ENCODE measurements around the gene TRIO. TPM values are rescaled to one million over a fixed set of nuclear protein-coding genes. Genes with fewer than 3 reads are reported as not detected.

TRIO gene
- total RNA-seq, 4 donors from 2014 or later, result 290 to 370 (median 346) TPM

- Histone ChIP-seq H3K4me3 (no peak overlapping the region), H3K4me1 (peaks cover 0 to 52% (median 41%) of the 10 kb centered on the region in 4 donors), H3K9me3 (no peaks in the 10 kb centered on the region), H3K36me3 (no peaks in the 10 kb centered on the region), H3K27me3 (no peaks in the 10 kb centered on the region), H3K27ac (no peak overlapping the region)
- TF ChIP-seq POLR2A (IDR thresholded peaks at IDR 0.05) (no peak), EP300 (IDR thresholded peaks at IDR 0.05) (no peak)
- TF ChIP-seq, protein P1, sequence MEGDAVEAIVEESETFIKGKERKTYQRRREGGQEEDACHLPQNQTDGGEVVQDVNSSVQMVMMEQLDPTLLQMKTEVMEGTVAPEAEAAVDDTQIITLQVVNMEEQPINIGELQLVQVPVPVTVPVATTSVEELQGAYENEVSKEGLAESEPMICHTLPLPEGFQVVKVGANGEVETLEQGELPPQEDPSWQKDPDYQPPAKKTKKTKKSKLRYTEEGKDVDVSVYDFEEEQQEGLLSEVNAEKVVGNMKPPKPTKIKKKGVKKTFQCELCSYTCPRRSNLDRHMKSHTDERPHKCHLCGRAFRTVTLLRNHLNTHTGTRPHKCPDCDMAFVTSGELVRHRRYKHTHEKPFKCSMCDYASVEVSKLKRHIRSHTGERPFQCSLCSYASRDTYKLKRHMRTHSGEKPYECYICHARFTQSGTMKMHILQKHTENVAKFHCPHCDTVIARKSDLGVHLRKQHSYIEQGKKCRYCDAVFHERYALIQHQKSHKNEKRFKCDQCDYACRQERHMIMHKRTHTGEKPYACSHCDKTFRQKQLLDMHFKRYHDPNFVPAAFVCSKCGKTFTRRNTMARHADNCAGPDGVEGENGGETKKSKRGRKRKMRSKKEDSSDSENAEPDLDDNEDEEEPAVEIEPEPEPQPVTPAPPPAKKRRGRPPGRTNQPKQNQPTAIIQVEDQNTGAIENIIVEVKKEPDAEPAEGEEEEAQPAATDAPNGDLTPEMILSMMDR (IDR thresholded peaks at IDR 0.05), result no peak
- DNase-seq (ENCODE audit: low spot score in 2 of 2), result no peak
- WGBS, 2 donors, result 93% methylated on average over 6 of the region's 6 CpGs
These were observed 72.8 kb downstream of the TRIO start for GRCh38 chr5:14215901-14216300.

DNA sequence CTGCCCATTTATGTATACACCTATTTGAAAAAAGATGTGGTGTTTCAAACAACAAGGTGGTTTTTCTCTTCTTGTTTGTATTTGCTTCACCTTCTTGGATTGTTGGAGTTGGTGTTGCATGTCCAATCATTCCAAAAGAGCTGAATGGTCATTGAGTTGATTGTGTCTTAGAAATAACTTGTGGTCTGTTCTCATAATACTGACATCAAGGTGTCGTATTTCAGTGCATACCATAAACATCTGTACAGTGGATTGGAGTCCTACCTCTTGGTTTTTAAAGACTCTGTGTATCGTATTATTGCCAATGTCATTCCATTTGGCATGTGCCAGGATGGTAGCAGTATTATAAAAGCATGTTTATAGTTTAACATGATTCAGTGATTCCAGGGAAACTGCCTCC, 73.2 kb downstream of the TRIO start:
- no peak for DNase-seq (ENCODE audit: low spot score in 2 of 2)
- H3K4me3 ChIP-seq, result no peak overlapping the region
- WGBS, 2 donors, result 96 to 98% methylated on average over 2 of the region's 2 CpGs
- no peak overlapping the region for H3K27ac ChIP-seq
- H3K4me1 ChIP-seq, result peaks cover 0 to 52% (median 41%) of the 10 kb centered on the region in 4 donors
- no peaks in the 10 kb centered on the region for H3K27me3 ChIP-seq
- TF ChIP-seq, protein P1 (IDR thresholded peaks at IDR 0.05), result no peak
- TF ChIP-seq EP300 (IDR thresholded peaks at IDR 0.05) (no peak), POLR2A (IDR thresholded peaks at IDR 0.05) (no peak)
- H3K9me3 ChIP-seq, result no peaks in the 10 kb centered on the region
- no peaks in the 10 kb centered on the region for H3K36me3 ChIP-seq

DNA sequence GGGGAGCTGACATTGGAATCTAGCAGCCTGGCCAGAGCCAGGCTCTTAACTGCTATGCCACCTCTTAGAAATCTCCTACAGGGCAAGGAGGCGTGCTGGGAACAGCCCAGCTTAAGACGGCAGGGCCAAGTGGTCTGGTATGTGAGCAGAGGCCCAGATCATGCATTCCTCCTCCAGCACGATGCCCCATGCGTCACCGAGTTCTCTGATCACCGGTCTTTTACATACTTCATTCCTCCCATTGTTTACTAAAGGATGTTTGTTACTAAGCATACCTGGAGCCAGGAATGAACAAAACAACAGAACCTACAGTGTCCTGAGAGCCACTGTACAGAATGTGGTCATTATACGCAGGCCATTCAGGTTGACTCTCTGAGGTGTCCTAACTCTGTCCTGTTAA, 73.8 kb downstream of the TRIO start:
- Histone ChIP-seq H3K4me3 (no peak overlapping the region), H3K9me3 (no peaks in the 10 kb centered on the region), H3K36me3 (no peaks in the 10 kb centered on the region), H3K27ac (no peak overlapping the region), H3K4me1 (peaks cover 0 to 51% (median 39%) of the 10 kb centered on the region in 4 donors), H3K27me3 (no peaks in the 10 kb centered on the region)
- 86 to 88% methylated on average over 7 of the region's 7 CpGs for WGBS, 2 donors
- no peak for DNase-seq (ENCODE audit: low spot score in 2 of 2)
- TF ChIP-seq, protein P1 (IDR thresholded peaks at IDR 0.05), result no peak
- no peak for TF ChIP-seq POLR2A (IDR thresholded peaks at IDR 0.05)
- TF ChIP-seq EP300 (IDR thresholded peaks at IDR 0.05), result no peak

- H3K27ac ChIP-seq, result no peak overlapping the region
These were observed 74.4 kb downstream of the TRIO start for GRCh38 chr5:14217587-14217986.

GRCh38 chr5:14218011-14218410, 74.9 kb downstream of the TRIO start:
- Histone ChIP-seq H3K27me3 (no peaks in the 10 kb centered on the region), H3K9me3 (no peaks in the 10 kb centered on the region), H3K4me3 (no peak overlapping the region), H3K36me3 (no peaks in the 10 kb centered on the region), H3K4me1 (peaks cover 0 to 45% (median 34%) of the 10 kb centered on the region in 4 donors), H3K27ac (no peak overlapping the region)
- TF ChIP-seq, protein P1 (IDR thresholded peaks at IDR 0.05), result no peak
- TF ChIP-seq POLR2A (IDR thresholded peaks at IDR 0.05) (no peak), EP300 (IDR thresholded peaks at IDR 0.05) (no peak)
- DNase-seq (ENCODE audit: low spot score in 2 of 2), result no peak
- WGBS, 2 donors, result 83 to 85% methylated on average over 3 of the region's 3 CpGs

More at GRCh38 chr5:14217587-14217986, 74.4 kb downstream of the TRIO start:
- no peak overlapping the region for H3K4me3 ChIP-seq
- H3K36me3 ChIP-seq, result no peaks in the 10 kb centered on the region
- no peaks in the 10 kb centered on the region for H3K27me3 ChIP-seq
- WGBS, 2 donors, result 63 to 67% methylated on average over 4 of the region's 4 CpGs
- TF ChIP-seq EP300 (IDR thresholded peaks at IDR 0.05), result no peak
- TF ChIP-seq, protein P1 (IDR thresholded peaks at IDR 0.05), result no peak
- TF ChIP-seq POLR2A (IDR thresholded peaks at IDR 0.05), result no peak
- no peak for DNase-seq (ENCODE audit: low spot score in 2 of 2)
- no peaks in the 10 kb centered on the region for H3K9me3 ChIP-seq
- peaks cover 0 to 44% (median 36%) of the 10 kb centered on the region in 4 donors for H3K4me1 ChIP-seq
